ENCODE measurements around the gene MALAT1. TPM values are rescaled to one million over a fixed set of nuclear protein-coding genes. Genes with fewer than 3 reads are reported as not detected.

The MALAT1 gene
- total RNA-seq, 1 donor from 2014 or later, result 6,276 TPM

DNA sequence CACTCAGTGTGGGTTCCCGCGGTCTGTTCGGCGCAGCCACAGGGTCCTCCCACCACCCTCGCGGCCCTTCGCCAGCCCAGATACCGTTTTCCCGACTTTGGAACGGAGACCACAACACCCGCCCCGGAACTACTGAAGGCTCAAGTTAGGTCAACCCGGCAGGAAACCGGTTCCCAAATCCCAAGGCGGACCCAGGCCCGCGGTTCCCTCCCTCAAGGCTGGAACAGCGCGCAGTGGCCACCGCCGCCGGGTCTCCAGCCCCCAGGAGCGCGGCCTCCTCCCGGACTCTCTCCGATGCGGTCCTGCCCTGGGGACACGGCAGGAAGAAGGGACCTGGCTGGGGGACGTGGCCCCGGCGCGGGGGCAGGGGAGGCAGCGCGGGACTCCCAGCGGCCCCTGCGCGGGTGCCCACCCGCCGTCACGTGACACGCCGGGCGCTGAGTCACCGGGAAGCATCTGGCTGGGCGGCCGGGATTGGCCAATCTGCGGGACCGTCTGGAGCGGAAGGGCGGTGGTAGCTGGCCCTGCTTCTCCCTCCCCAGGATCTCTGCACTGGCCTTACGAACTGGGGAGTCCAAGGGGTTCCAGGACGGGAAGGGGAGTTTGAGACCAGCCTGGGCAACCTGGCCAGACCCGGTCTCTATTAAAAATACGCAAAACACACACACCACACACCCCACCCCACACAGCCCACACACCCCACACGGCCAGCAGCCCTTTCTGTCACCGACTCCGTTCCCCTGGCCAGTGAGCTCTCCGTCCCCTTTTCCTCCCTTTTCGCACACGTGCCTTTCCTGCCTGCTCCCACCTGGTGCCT, 21.5 kb upstream of the MALAT1 start:
- Mint-ChIP-seq H3K4me3 (peak overlapping the region; percentile 92), H3K27ac (peak overlapping the region; percentile 96), H3K36me3 (no peaks in the 10 kb centered on the region), H3K4me1 (ENCODE audit: unreplicated experiment) (peaks cover 17% of the 10 kb centered on the region), H3K9me3 (no peaks in the 10 kb centered on the region), H3K27me3 (no peaks in the 10 kb centered on the region)
- DNase-seq (ENCODE audit: extremely low spot score, unreplicated experiment), result peak; percentile 95
- no peak for TF ChIP-seq CTCF (conservative IDR thresholded peaks at IDR 0.05)

- H3K4me3 Mint-ChIP-seq, result peak overlapping the region; percentile 54
- H3K4me1 Mint-ChIP-seq (ENCODE audit: unreplicated experiment), result peaks cover 17% of the 10 kb centered on the region
- no peak for DNase-seq (ENCODE audit: extremely low spot score, unreplicated experiment)
Observed at GRCh38 chr11:65478388-65479183, 20.3 kb upstream of the MALAT1 start.

DNA sequence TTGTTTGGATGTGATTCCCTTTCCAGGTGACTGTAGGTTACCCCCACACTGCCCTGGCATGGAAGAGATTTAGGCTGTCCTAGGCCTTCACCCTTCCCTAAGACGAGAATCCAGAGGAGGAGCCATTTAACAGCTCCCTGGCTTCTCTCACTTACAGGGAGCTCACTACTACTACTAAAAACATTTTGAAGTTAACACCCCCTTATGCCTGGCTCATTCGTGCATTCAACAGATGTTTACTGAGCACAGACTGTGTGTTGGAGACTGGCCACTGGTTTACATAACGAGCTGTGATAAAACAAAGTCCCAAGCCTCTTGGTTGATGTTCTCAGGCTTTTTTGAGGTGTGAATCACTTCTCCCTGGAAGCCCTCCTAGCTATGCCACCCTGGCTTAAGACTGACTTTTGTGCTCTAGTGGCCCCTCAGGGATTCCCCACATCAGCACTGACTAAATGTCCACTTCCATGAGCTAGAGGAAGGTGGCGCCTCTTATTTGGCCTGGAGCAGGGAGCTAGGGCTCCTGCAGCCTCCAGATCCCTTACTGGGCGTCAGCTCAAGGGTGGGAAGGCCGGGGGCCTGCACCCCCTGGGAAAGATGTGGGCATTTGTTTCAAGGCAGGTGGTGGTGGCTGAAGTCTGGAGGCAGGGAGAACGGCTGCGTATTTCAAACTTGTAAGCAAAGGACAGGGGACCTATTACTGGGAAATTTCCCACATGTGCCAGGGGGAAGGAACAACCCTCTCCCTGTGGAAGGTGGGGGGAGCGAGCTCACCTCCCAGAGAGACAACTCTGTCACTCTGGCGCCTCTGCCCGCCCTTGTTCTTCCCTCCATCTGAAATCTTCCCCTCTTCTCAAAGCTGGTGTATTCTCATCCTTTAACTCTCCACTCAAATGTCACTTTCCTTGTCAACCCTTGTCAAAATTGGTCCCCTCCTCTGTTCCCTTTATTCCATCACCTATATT, 19.4 kb upstream of the MALAT1 start:
- TF ChIP-seq CTCF (conservative IDR thresholded peaks at IDR 0.05), result peak; percentile 35
- Mint-ChIP-seq H3K9me3 (no peaks in the 10 kb centered on the region), H3K4me1 (ENCODE audit: unreplicated experiment) (peaks cover 20% of the 10 kb centered on the region), H3K36me3 (no peaks in the 10 kb centered on the region), H3K27me3 (no peaks in the 10 kb centered on the region), H3K27ac (peak overlapping the region; percentile 69), H3K4me3 (peak overlapping the region; percentile 49)
- no peak for DNase-seq (ENCODE audit: extremely low spot score, unreplicated experiment)

More at GRCh38 chr11:65478388-65479183, 20.3 kb upstream of the MALAT1 start:
- TF ChIP-seq CTCF (conservative IDR thresholded peaks at IDR 0.05), result no peak
- H3K9me3 Mint-ChIP-seq, result no peaks in the 10 kb centered on the region
- no peaks in the 10 kb centered on the region for H3K36me3 Mint-ChIP-seq
- peak overlapping the region; percentile 69 for H3K27ac Mint-ChIP-seq
- no peaks in the 10 kb centered on the region for H3K27me3 Mint-ChIP-seq

DNA sequence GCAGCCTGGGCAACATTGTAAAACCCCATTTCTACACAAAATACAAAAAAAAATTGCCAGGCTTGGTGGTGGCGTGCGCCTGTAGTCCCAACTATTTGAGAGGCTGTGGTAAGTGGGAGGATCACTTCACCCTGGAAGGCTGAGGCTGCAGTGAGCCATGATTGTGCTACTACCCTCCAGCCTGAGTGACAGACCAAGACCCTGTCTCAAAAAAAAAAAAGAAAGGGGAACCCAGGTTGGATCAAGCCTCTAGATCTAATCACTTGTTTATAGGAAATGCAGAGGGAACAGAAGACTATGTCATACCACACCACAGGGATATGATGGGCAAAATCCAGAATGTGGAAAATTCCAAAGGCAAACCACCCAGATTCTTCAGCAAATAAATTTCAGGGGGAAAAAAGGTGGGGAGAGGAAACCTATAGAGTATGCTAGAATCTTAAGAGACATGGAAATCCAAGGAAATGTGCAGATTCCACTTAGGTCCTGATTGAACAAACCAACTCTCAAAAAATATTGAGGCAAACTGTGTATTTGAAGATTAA, 16.5 kb upstream of the MALAT1 start:
- no peaks in the 10 kb centered on the region for H3K36me3 Mint-ChIP-seq
- no peaks in the 10 kb centered on the region for H3K9me3 Mint-ChIP-seq
- H3K4me1 Mint-ChIP-seq (ENCODE audit: unreplicated experiment), result peaks cover 28% of the 10 kb centered on the region
- H3K27me3 Mint-ChIP-seq, result no peaks in the 10 kb centered on the region
- no peak overlapping the region for H3K4me3 Mint-ChIP-seq
- no peak overlapping the region for H3K27ac Mint-ChIP-seq
- no peak for DNase-seq (ENCODE audit: extremely low spot score, unreplicated experiment)
- TF ChIP-seq CTCF (conservative IDR thresholded peaks at IDR 0.05), result no peak

- no peak for DNase-seq (ENCODE audit: extremely low spot score, unreplicated experiment)
- H3K27ac Mint-ChIP-seq, result peak overlapping the region; percentile 87
- H3K27me3 Mint-ChIP-seq, result no peaks in the 10 kb centered on the region
- peak overlapping the region; percentile 56 for H3K4me3 Mint-ChIP-seq
- no peaks in the 10 kb centered on the region for H3K9me3 Mint-ChIP-seq
- peaks cover 45% of the 10 kb centered on the region for H3K4me1 Mint-ChIP-seq (ENCODE audit: unreplicated experiment)
- TF ChIP-seq CTCF (conservative IDR thresholded peaks at IDR 0.05), result no peak
- H3K36me3 Mint-ChIP-seq, result no peaks in the 10 kb centered on the region
Observed at GRCh38 chr11:65485920-65486219, 13.0 kb upstream of the MALAT1 start.

All from type B pancreatic cell (in vitro differentiated cells).